ENCODE measurements around the gene CYP11A1.

Gene CYP11A1

DNA sequence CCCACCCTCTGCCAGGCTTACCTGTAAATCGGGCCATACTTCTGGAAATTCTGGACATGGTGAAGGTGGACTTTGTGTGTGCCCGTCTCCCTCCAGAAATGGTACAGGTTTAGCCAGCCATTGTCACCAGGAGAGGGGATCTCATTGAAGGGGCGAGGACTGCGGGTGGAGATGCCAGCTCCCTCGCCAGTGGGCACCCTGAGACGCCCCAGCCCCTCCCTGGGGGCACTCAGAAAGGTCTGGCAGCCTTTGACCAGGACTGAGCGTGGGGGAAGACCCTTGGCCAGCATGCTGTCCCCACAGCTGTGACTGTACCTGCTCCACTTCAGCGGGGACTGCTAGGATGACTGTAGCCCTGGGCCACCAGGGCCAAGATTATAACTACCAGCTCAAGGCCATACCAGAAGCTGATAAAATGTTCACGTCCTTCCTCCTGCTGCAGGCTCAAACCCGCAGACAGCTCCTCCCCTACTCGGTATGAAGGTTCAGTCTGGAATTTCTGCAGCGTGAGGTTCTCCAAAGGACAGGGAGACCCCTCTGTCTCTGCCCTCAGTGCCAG lies at the start of gene CYP11A1:
CYP11A1 (minus strand) TSS at position 351 of the 559 bp plus-strand sequence; CDS start at position 290, 61 bp downstream.
- no peak for DNase-seq (ENCODE audit: low read depth, low spot score)

DNA sequence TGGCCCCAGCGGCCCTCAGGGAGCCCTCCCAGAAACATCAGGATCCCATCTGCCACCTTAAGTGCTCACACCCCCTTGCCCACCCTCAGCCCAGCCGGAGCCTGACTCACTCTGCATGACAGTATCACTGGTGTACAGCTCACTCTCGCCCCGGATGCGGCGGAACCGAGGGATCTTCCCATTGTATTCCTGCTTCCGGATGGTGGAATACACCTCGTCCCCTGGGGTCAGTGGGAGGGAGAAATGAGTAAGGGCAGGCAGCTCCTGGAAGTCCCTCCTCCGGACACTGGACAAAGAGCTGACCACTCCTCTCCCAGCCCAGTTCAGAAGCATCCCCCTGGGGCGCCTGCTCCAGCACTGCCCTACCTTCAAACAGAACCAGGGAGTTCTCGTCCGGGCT lies 49.8 kb upstream of the CYP11A1 start:
- no peak for DNase-seq (ENCODE audit: low read depth, low spot score)

DNA sequence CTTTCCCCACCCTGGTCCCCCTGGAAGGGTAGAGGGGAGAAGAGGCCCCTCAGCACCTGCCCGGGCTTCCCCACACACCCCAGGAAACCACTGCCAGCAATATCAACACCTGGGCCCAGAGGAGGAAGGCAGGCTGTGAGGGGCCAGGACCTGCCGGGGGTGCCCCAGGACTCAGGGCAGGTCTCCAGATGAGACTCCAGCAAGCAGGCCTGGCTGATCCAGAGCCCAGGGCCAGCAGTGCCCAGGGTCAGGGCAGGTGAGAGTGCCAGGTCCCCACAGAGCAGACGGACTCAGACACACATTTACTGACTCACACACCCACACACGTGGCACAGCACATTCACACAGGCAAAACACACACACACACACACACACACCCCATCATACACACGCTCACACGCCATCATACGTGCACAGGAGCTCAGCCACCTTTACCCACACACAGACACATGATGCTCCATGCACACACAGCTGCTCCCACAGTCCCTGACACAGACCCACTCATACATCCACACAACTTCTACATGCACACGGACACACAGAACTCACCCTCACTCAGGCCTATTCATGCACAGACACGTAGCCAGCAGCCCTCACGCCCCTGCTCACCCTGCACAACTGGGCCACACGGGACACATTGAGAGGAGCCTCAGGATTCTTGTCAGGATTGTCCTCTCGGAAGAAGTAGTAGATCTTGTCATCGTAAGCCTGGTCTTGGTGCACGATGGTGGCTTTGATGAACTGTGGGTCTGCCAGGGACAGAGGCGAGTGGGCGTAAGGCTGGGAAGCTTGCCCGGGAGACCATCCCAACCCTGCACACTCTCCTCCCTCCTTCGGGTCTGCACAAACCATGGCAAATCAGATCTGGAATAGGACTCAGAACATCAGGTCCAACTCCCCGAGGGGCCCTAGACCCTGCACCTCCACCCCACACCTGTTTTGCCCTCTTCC lies 48.8 kb upstream of the CYP11A1 start:
- DNase-seq (ENCODE audit: low read depth, low spot score) = no peak

DNA sequence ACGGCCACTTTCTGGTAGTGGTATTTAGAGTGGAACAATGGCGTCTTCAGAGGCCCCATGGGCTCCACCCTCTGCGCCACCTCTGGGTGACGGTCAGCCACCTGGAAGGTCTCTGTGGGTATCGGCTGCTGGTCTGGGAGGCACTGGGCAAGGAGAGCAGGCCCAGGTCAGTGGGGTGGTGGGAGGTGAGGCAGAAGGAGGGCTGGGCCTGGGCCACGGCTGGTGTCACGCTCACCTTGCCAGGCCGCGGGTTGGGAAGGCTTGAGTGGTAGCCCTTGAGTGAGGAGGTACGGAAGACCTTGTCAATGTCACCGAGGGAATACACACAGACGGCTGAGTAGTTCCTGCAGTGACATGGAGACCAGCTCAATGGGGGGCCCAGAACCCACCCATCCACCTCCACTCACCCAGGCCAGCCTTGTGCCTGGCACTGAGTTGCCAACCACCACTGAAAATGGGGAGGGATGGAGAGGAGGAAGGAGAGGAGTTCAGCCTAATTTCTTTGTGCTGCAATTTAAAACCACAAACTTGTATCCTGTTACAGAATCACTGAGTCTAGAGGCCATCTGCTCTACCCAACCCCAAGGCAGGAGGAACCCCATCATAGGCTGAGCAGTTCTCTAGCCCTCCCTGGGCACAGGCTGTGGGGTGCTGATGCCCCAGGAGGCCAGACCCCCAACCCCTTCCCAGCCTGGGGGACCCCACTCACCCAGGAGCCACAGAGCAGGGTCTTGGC lies 47.3 kb upstream of the CYP11A1 start:
- DNase-seq (ENCODE audit: low read depth, low spot score) = no peak

DNA sequence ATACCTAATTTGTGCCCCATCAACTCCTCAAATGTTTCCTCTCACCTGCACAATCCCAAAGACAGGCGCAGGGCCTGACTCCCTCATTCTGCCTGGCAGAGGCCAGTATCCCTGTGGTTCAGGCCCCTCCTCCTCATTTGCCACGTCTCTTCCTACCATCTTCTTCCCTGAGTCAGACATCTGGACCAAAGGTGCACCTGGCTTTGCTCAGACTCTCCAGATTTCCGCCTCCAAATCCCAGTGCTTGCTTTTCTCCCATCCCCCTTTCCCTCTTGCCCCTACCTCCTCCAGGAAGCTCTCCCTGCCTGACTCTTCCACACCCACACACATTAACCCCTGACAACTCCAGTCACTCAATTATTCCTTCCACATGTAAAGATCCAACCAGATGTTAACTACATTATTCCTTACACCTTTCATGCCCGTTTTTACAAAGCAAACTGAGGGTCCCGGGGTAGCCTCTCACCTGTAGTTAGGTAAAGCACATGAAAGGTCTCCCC lies 46.7 kb upstream of the CYP11A1 start:
- no peak for DNase-seq (ENCODE audit: low read depth, low spot score)

DNA sequence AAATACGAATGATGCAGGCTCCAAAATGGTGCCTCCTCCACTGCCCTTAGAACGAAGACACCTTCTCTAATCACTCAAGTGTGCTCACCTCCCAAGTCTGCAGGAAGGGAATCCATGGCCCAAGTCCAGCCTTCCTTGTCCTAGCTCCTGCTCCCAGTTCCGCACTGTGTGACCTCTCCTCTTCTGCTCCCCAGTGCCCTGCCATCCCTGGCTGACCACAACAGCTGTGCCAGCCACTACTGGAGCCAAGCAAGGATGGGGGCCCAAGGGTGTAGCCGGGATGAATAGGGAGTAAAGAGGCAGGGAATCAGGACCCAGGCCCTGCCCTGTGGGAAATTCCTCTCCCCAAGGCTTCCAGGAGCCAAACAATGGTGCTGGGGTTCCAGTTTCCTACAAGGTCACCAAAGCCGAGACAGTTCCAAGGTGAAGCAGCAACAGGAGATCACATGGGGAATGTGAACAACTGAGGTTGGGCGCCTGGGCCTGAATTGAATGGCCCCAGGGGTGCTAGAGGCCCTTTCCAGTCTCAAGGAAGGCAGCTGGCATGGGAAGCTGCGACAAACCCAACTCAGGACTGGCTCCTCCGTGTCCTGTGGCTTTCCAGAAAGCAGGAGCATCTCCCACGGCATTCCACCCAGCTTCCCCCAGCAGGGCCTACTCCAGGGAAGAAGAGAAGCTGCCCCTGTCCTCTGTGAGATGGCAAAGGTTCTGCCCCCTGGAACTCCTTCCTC lies 46.1 kb upstream of the CYP11A1 start:
- no peak for DNase-seq (ENCODE audit: low read depth, low spot score)

DNA sequence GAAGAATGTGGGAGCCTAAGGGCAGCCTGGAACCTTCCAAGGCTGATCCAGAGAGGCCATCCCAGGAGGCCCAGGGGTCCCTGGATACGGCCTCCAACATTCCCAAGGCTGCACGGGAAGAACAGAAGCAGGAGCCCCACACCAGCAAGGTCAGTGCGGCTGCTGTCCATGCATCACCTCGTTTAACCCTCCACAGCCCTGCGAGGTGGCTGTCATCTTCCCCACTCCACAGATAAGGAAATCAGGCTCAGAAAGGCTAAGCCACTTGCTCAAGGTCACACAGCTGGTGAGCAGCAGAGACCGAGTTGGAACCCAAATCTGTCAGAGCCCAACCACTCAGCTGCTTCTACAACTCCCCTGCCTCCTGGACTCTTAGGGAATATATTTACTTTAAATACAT lies 44.7 kb upstream of the CYP11A1 start:
- no peak for DNase-seq (ENCODE audit: low read depth, low spot score)

DNA sequence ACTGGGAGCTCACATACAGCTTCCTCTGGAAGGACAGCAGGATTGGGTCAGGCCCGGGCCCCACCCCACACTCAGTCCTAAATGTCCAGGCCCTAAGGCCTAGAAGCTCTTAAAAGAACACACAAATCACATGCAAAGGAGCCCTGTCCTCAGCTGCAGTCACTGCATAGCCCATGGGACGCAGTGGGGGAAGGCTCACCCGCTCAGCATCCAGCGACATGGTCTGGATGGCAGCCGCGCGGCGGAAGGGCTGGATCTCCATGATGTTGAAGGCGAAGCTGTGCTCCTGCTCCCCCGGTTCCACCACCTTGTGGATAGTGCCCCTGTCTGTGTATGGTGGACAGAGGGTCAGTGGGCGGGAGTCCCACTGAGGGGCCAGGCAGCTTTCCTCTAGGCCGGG lies 44.2 kb upstream of the CYP11A1 start:
- no peak for DNase-seq (ENCODE audit: low read depth, low spot score)

DNA sequence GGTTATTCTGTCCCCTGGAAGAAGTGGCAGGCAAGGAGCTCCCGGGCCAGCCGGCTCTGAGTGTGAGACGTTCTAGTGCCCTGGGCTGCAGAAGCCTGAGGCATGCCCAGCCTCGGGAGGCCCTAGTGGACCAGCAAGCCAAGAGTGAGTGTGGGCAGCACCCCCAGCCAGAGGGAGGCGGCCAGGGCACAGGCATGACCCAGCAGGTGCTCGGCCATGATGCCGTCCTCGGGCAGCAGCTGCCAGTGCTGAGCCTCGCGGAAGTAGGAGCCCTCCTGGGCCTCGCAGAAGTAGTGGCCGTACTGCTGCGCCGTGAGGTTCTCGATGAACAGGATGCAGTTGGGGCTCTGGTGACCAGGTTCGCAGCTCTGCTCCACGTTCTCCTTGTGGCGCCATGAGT lies 43.1 kb upstream of the CYP11A1 start:
- no peak for DNase-seq (ENCODE audit: low read depth, low spot score)

DNA sequence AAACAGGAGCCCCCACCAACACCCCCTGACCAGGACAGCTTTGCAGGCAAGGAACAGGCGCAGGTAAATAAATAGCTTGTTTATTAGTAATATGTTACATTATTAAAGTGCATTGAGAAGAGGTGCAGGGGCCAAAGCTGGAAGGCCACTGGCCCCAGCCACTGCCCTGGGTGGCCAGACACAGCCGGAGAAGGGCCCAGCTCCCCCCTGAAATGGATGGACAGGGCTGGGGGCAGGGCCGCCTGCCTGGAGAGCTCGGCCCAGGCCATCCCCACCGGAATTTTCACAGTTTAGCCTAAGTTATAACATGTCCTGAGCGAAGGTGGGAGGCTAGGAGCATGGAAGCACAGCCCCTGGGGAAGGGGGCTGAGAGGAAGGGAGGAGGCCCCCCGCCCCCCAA lies 41.8 kb upstream of the CYP11A1 start:
- no peak for DNase-seq (ENCODE audit: low read depth, low spot score)

DNA sequence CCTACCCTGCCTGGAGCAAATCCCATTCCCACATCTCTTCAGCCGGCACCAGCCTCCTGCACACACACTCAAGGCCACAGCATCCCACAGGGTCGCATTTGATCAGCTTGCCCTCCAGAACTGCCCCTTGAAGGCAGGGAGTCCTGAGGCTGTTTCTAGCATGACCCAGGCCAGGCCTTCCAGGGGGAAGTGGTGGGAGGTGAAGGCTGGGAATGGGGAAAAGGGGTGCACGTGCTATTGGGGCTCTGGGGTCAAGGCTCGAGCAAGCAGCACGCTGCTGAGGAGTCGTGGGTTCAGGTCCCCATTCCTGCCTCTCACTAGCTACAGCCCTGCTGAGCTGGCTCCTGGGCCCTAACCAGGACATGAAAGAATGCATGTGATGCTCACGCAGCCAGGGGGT lies 41.4 kb upstream of the CYP11A1 start:
- DNase-seq (ENCODE audit: low read depth, low spot score) = no peak

DNA sequence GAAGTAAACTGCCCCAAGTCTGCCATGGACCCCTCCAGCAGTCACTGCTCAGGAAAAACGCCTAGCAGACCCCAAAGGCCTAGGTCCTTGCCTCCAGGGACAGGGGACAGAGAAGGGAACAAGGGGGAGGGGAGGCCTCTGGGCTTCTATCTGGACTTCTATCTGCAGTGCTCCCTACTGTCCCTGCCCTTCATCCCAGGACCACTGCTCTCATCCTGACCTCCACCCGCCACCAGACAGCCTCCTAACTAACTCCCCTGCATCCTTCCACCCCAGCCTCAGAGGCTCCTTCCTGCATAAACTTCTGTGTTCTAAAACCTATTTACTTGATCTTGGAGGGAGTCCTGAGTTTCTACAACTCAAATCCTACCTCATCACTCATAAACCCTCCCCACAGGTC lies 40.9 kb upstream of the CYP11A1 start:
- DNase-seq (ENCODE audit: low read depth, low spot score) = no peak

DNA sequence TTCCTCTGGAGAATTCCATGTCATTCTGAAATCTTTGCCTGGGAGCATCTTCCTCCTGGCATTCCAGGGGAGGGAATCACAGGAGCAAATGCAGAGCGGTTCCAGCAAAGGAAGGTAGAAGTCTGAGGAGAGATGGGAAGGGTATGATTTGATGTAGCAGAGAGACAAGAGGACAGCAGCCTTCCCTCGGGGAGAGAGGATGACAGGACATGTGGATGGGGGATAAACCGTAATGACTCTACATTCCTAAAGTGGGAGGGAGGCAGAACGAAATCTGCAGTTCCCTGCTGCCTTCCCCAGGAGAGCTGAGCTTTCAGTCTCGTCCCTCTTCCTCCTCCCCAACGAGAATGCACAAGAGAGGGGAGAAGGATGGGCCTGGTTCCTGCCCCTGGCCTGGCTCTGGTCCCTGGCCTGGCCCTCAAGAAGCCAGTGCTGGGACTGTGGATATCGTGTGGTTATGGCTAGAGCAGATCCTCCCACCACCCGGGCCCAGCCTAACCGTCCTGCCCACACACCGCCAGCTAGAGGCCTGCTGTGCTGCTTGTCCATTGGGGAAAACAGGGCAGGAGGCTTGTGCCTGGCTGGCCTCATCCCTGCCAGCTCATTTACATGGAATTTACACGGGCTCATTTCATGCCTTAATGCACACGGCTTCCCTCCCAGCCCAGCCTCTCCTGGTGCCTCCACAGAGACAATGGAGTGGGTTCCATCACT lies 39.7 kb upstream of the CYP11A1 start:
- no peak for DNase-seq (ENCODE audit: low read depth, low spot score)

DNA sequence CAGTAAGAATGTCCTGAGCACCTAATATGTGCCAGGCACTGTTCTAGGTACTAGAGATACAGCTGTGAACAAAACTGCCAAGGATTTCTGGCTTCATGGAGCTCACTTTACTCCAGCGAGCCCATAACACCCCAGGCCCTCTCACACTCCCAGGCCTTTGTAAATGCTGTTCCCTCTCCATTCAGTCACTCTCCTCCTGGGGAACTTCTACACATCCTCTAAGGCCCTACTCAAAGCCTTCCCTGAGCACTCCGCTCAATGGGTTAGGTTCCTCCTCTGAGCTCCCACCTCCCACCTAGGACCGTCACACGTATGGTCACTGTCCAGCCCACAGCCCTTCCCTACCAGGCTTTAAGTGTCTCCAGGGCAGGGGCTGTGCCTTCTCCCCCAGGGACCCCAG lies 39.1 kb upstream of the CYP11A1 start:
- DNase-seq (ENCODE audit: low read depth, low spot score) = no peak

DNA sequence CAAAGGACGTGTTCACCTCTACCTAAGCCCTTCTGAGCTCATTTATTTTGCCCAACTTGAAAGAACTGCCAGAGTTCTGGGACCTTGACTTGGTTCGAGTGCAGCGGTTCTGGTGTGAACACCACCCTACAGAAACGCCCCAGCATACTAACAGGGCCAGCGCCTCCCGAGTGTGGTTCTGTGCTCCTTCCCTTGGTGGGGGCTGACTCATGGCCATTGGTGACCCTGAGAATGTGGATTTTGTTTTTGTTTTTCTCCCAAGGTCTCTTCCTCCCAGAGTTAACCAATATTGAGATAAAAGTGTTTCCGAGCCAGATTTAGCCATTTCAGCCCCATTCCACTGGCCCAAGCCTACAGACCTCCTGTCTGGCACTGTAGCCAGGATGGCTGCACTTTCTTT lies 38.4 kb upstream of the CYP11A1 start:
- no peak for DNase-seq (ENCODE audit: low read depth, low spot score)

DNA sequence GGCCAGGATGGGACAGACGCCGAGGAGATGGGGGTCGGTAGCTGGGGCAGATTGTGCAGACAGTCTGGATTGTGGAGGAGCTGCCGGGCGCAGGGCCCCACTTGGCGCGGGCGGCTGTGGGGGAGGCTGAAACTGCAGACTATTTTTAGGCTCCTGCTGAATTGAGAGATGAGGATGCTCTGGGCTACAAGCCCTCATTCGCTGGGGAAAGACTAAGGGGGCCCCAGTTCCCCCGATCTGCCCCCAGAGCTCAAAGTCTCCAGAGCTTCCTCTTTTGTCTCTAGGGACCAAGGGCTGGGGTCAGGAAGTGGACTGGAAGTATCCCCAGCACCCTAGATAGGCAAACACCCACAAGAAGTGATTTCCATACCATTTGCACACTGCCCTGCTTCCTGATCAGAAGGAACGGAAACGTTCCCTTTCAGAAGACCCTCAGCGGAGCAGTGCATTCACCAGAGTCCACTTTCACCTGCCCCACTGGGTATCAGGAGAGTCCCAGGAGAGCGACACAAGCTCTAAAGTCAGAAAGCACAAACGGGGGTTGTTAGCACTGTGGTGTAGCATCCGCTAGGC lies 36.6 kb upstream of the CYP11A1 start:
- no peak for DNase-seq (ENCODE audit: low read depth, low spot score)

DNA sequence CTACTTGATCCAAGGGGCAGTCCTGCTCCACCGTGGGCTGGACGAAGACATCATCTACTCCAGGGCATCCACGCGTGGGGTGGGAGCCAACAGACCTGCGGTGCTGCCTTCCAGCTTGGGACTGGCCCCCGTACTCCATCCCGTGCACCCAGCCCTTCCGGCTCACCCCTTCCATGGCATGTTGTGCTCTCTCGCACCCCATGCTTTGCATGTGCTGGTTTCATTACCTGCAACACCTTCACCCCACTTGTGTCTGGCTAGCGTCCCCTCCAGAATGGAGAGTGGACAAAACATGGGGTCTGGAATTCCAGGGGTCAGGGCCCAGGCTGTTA lies 36.1 kb upstream of the CYP11A1 start:
- DNase-seq (ENCODE audit: low read depth, low spot score) = no peak

DNA sequence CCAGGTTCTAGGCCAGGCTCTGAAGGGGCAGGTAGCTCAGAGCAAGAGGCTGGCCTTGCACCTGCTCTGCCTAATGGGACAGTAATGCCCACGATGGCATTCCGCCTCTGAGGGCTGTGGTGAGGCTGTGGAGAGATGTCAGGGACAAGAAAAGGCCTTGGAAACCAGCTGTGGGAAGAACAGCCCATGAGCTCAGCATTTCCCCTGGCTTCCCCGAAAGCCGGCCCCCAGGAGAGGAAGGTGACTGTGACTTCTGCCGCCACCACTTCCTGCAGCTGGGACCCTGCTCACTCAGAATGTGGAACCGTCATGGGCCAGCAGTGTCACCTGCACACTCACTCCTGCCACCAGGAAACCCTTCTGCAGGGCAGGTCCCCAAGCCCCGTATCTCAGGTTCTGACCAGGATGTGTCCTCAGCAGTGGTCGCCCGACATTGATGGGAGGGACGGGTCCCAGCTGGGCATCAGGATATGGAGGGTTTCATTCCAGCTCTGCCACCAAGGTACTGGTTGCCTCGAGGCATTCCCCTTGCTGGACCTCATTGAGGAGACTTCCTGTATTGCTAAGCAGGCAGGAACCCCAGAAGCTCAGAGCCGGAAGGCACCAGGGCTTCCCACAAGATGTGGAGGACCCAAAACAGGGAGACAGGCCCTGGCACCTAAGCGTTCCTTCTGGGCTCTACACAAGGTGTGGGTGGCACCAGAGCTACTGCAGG lies 35.6 kb upstream of the CYP11A1 start:
- no peak for DNase-seq (ENCODE audit: low read depth, low spot score)

DNA sequence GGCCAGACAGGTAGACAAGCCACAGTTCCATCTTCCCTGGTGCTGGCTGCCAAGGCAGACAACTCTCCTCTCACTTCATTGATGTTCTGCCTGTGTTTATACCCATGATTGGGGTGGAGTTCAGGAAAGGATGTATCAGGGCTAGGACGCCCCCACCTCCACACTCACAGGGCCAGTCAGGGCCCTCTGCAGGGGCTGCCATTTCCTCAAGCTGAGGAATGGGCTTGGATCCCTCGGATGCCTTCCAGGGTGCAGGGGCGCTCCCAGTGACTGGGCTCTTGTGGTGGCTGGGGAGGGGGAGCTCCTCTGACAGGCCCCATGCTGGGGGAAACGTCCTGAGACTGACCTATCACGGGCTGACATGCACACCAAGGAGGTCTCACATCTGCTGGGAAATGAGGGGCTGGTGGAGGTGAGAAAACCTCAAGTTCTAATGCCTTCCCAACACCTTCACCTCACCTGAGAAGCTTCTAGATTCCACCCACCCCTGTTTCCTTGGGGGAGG lies 34.9 kb upstream of the CYP11A1 start:
- no peak for DNase-seq (ENCODE audit: low read depth, low spot score)

Measured in iPS DF 19.7 (cell line).